HG03575 (cell line): Measurements from ENCODE around the gene CCNY.

ENCODE experiments used
- ATAC-seq: cut with Tn5 transposase; IDR thresholded peaks from one replicate; pipeline ENCODE4 v1.9.1; 2021; ENCODE audit not compliant: unreplicated experiment, insufficient number of reproducible peaks, low FRiP score; ENCODE audit errors: extremely low read depth

Gene CCNY

DNA sequence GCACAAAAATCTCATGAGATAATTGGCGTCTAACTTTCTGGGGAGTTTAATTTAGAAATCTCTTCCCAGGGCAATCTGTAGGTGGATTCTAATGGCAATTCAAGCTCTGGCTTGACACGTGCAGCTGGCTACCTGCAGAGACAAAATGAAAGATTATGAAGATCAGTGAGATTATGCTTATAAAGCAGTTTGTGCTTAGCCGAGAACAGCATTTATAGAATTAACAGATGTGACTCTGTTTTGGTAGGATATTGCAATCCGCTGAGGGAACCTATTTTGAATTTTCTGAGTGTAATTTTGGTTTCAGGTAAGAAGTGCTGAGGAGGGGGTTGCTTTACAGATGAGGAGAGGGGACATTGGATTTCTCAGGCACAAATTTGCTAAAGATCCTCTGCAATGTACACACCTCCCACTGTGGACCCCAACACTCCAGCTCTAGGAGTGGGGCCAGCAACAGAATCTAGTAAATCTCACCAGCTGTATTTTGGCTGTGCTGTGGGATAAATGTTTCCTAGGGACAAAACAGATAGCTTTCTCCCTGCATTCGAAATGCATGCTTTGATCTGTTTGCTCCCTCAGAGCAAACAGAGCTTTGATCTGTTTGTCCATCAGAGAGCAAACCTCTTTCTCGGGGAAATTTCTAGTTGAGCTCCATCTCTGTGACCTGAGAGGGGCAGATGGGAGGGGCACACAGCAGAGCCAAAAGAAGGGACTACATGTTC, 276.2 kb downstream of the CCNY start:
- no peak for ATAC-seq

DNA sequence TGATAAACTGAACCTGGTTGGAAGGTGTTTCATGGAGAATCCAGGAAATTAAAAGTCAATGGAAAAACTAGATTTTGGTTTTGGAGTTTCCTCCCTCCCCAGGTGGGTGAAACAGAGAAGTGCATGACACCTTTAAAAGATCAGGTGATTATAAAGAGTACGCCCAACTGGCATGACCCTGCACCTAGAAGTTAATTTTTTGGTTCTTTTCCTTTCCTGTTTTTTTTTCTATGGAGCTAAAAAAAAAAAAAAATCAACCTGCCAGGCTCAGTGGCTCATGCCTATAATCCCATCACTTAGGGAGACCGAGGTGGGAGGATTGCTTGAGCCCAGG, 276.8 kb downstream of the CCNY start:
- ATAC-seq = no peak

DNA sequence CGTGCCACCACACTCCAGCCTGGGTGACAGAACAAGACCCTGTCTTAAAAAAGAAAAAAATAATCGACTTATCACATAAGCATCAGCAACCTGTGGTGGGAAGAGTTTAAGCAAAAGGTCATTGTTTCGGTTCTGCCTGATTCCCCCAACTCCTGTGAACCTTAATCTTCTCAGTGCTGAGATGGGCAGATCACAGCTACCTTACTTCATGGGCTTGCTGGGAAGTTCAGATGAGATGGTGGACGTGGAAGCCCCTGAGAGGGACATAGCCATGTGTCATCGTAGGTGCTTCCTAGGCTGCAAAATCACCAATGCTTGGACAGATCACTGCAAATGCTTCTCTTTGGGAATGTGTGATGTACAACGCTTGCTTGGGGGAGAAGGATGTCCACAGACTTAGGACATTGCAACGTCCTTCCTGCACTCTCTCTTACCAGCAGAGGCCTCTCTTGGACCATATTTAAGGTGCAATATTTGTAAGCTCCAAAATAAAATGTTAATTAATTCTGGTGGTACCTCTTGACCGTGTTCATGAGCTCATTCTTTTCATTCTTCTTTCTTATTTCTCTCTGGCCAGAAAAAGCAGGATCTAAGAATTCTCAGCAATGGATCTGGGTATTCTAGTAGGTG, 277.4 kb downstream of the CCNY start:
- ATAC-seq = no peak

DNA sequence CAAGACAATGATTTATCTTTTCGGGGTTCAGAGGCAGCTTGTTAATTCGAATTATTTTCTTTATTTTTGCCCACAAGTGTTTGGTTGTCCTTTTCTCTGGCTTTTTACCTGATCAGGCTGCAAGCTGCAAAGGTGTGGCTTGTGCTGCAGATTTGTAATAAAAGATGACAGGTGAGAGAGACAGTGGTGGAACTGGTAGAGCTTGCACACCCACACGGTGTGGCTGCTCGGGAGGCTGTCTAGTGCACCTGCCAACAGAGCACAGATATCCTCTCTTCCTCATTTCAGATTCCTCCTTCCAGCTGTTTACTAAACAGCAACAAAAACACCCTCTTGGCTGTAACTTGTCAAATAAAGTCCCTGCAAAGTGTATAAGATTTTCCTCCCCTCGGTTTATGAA, 278.0 kb downstream of the CCNY start:
- ATAC-seq = no peak
